ENCODE data around the gene RCC1.

GRCh38 chr1:28519946-28520725, 14.3 kb downstream of the RCC1 start:
- TF ChIP-seq CTCF (IDR thresholded peaks at IDR 0.05) = no peak
- TF ChIP-seq POLR2A (IDR thresholded peaks at IDR 0.05) = no peak
